ENCODE data around the gene EPS15. TPM values are rescaled to one million over a fixed set of nuclear protein-coding genes. Genes with fewer than 3 reads are reported as not detected.

Gene EPS15
- total and polyA plus RNA-seq, 2 experiments from 2014 or later, result 31.0 to 76.5 TPM

GRCh38 chr1:51418384-51418959 lies 100.6 kb downstream of the EPS15 start:
- no peak overlapping the region for H3K4me2 ChIP-seq
- H3K27ac Mint-ChIP-seq, result 0 out of 2 replicates have a peak overlapping the region, but pooled peaks have one; percentile 14

More at GRCh38 chr1:51418384-51418959, 100.6 kb downstream of the EPS15 start:
- Histone ChIP-seq H3K4me3 (no peak overlapping the region), H3K27ac (ENCODE audit: low read depth) (no peak overlapping the region), H3K79me2 (replicated peaks; ENCODE audit: insufficient read depth) (peaks cover 82% of the 10 kb centered on the region), H3K9me2 (ENCODE audit: insufficient read depth) (no peaks in the 10 kb centered on the region), H3F3A (replicated peaks; ENCODE audit: low read depth) (no peaks in the 10 kb centered on the region), H2AFZ (no peak overlapping the region), H3K36me3 (ENCODE audit: insufficient read depth) (no peaks in the 10 kb centered on the region), H3K4me1 (ENCODE audit: insufficient read depth) (peaks cover 4% of the 10 kb centered on the region; the same call in 1 of the 2 replicates), H3K27me3 (ENCODE audit: insufficient read depth) (no peaks in the 10 kb centered on the region), H4K20me1 (replicated peaks; ENCODE audit: insufficient read depth) (no peaks in the 10 kb centered on the region)
- Mint-ChIP-seq H3K36me3 (ENCODE audit: low read depth) (peaks cover 9% of the 10 kb centered on the region; the same call in 2 of the 3 replicates), H3K4me3 (no peak overlapping the region), H3K4me1 (peaks cover 29% of the 10 kb centered on the region; the same call in 2 of the 3 replicates), H3K9me3 (no peaks in the 10 kb centered on the region), H3K27me3 (ENCODE audit: insufficient read depth, low read depth, poor library complexity) (peaks cover 3% of the 10 kb centered on the region)
- TF ChIP-seq REST (IDR thresholded peaks at IDR 0.05; ENCODE audit: unreplicated experiment), result no peak
- TF ChIP-seq CTCF (conservative IDR thresholded peaks at IDR 0.05; ENCODE audit: low read depth in 2 of 2), result no peak
- ATAC-seq (no peak), DNase-seq (ENCODE audit: low spot score) (no peak)
